Panc1 (cell line): ENCODE data around the gene AMBRA1. TPM values are rescaled to one million over a fixed set of nuclear protein-coding genes. Genes with fewer than 3 reads are reported as not detected.

Experiments used
- ATAC-seq: fragments of 200-7000 bp; cut with Tn5 transposase; 2 replicates; pipeline ENCODE4 v1.9.1; 2020; ENCODE audit warnings: mild to moderate bottlenecking, moderate library complexity
- BruUV-seq: library from RNA; stranded (reverse); fragments of 400-500 nt; replicated peaks from 2 replicates; lab custom pipeline; 2021; lab: Mats Ljungman, UMichigan
- CTCF ChIA-PET: fragments of 300-600 bp; sonication (Branson Sonifier 250); formaldehyde crosslinking; loops from one replicate; lab custom pipeline; 2022; ENCODE audit warnings: antibody characterized with exemption; lab: Charles Lee
- POLR2A ChIA-PET: fragments of 300-600 bp; sonication (Branson Sonifier 250); formaldehyde crosslinking; loops from one replicate; lab custom pipeline; 2022; ENCODE audit warnings: antibody characterized with exemption; lab: Charles Lee
- DNase-seq: peaks from one replicate; pipeline ENCODE4 v3.0.0-alpha.2; 2010; ENCODE audit warnings: low read depth, low spot score
- H3K27ac ChIP-seq: 2 replicates; pipeline ENCODE4 v1.5.1; 2011; ENCODE audit warnings: mild to moderate bottlenecking, low read length, inconsistent platforms
- H3K27me3 ChIP-seq: fragments of 200-500 bp; sonication (Bioruptor generic); 2 replicates; pipeline ENCODE4 v1.6.0; 2014; ENCODE audit warnings: low read length, inconsistent platforms; ENCODE audit not compliant: control insufficient read depth, insufficient read depth
- H3K36me3 ChIP-seq: fragments of 200-500 bp; sonication (Bioruptor generic); 2 replicates; pipeline ENCODE4 v1.5.1; 2014; ENCODE audit warnings: inconsistent platforms, mild to moderate bottlenecking, low read length, moderate library complexity; ENCODE audit not compliant: control insufficient read depth, insufficient read depth
- H3K4me1 ChIP-seq: 2 replicates; pipeline ENCODE4 v1.5.1; 2011; ENCODE audit warnings: inconsistent platforms, mild to moderate bottlenecking, low read length, moderate library complexity; ENCODE audit not compliant: control insufficient read depth, insufficient read depth
- H3K4me3 ChIP-seq, 2 experiments: 2 replicates each; pipeline ENCODE4 v1.5.1; 2011 to 2012; ENCODE audit warnings: low read depth in 2 of 2, low read length in 2 of 2, mild to moderate bottlenecking in 2 of 2, inconsistent platforms in 1 of 2, moderate library complexity in 1 of 2
- H3K9me3 ChIP-seq: fragments of 200-500 bp; sonication (Bioruptor generic); 2 replicates; pipeline ENCODE4 v1.5.1; 2014; ENCODE audit warnings: low read depth, mild to moderate bottlenecking, inconsistent platforms, low read length, moderate library complexity; ENCODE audit not compliant: control insufficient read depth, insufficient read depth
- POLR2AphosphoS5 ChIP-seq: IDR thresholded peaks from 2 replicates; pipeline ENCODE4 v1.6.1; 2012; ENCODE audit warnings: mild to moderate bottlenecking, low read depth, low read length, moderate library complexity
- SIN3A ChIP-seq: IDR thresholded peaks from 2 replicates; pipeline ENCODE4 v1.6.1; 2012; ENCODE audit warnings: low read depth, mild to moderate bottlenecking, low read length, moderate library complexity, borderline replicate concordance; ENCODE audit not compliant: insufficient read depth
- TCF7L2 ChIP-seq: IDR thresholded peaks from 2 replicates; pipeline ENCODE4 v1.6.1; 2011; ENCODE audit warnings: mild to moderate bottlenecking, low read depth, low read length, inconsistent platforms
- in situ Hi-C: cut with HindIII; loops from 2 replicates; pipeline ENCODE4 v1.10.0; 2016; ENCODE audit warnings: low sequenced_read_pairs, low pct_unique_long_range_greater_than_20kb
- intact Hi-C: fragments of 100-400 bp; cut with micrococcal nuclease; formaldehyde crosslinking; loops from one replicate; pipeline ENCODE4 v1.10.0; 2022; ENCODE audit not compliant: unreplicated experiment
- total RNA-seq: library from RNA; stranded (reverse); gene quantifications from one replicate; pipeline ENCODE4 v1.2.1, GENCODE V29; 2021; ENCODE audit not compliant: unreplicated experiment
- TF ChIP-seq, protein P1 (sequence below), 2 experiments: IDR thresholded peaks; 2 replicates each; pipeline ENCODE4 v1.6.1; 2011 to 2012; ENCODE audit warnings: low read depth in 2 of 2, control low read depth in 1 of 2, low read length in 1 of 2, mild to moderate bottlenecking in 1 of 2, moderate library complexity in 1 of 2; ENCODE audit not compliant: insufficient read depth in 1 of 2
- TF ChIP-seq, protein P2 (sequence below): fragments of 450-650 bp; IDR thresholded peaks from 2 replicates; pipeline ENCODE4 v1.5.1; 2017; ENCODE audit warnings: mild to moderate bottlenecking

The AMBRA1 gene
- total RNA-seq, 1 experiment from 2014 or later, result 40.0 TPM

DNA sequence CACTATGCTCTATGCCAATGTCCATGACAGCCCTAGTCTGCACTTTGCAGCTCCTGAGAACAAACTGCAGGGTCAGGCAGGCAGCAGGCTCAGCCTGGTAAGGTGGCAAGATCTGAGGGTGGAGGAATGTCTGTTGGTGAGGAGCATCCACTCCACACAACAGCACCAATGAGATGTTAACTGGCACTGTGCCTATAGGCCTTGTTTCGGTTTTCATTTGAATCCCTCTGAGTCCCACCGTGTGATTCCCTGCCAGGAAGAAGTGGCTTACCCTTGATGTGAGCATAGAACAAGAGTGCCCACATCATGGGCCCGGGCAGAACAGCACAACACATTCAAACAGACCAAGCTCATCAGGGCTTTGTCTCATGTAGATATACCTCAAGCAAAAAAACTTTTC, 158.1 kb downstream of the AMBRA1 start:
- CTCF ChIA-PET, result no interaction called here
- no peak for ATAC-seq

DNA sequence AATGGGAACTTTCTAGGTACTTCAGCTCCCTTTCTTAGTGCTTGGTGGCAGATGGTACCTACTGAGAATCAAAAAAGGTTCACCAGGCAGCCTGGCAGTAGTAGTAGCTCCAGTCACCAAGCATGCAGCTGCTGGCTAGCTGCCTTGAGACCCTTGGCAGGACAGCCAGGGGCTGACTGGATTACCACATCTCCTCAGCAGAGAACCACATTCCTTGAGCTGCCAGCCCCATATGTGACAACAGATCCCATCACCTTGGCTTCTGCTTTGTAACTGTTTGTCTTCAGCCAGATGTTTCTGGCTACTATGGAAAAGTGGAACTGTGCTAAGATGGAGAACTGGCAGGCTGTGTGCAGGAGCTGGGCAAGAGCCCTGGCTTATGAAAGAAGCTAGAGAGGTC, 162.6 kb downstream of the AMBRA1 start:
- in situ Hi-C loops, result no loop called here
- POLR2A ChIA-PET, result no interaction called here
- no TSS peak for BruUV-seq

More for the DNA sequence above, 158.1 kb downstream of the AMBRA1 start:
- no peaks in the 10 kb centered on the region for H3K4me1 ChIP-seq
- intact Hi-C loops (no loop called here), in situ Hi-C loops (no loop called here)
- DNase-seq, result no peak
- TF ChIP-seq TCF7L2, result no peak
- TF ChIP-seq, protein P1, sequence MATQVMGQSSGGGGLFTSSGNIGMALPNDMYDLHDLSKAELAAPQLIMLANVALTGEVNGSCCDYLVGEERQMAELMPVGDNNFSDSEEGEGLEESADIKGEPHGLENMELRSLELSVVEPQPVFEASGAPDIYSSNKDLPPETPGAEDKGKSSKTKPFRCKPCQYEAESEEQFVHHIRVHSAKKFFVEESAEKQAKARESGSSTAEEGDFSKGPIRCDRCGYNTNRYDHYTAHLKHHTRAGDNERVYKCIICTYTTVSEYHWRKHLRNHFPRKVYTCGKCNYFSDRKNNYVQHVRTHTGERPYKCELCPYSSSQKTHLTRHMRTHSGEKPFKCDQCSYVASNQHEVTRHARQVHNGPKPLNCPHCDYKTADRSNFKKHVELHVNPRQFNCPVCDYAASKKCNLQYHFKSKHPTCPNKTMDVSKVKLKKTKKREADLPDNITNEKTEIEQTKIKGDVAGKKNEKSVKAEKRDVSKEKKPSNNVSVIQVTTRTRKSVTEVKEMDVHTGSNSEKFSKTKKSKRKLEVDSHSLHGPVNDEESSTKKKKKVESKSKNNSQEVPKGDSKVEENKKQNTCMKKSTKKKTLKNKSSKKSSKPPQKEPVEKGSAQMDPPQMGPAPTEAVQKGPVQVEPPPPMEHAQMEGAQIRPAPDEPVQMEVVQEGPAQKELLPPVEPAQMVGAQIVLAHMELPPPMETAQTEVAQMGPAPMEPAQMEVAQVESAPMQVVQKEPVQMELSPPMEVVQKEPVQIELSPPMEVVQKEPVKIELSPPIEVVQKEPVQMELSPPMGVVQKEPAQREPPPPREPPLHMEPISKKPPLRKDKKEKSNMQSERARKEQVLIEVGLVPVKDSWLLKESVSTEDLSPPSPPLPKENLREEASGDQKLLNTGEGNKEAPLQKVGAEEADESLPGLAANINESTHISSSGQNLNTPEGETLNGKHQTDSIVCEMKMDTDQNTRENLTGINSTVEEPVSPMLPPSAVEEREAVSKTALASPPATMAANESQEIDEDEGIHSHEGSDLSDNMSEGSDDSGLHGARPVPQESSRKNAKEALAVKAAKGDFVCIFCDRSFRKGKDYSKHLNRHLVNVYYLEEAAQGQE (IDR thresholded peaks at IDR 0.05; ENCODE audit: insufficient read depth in 1 of 2, low read depth in 2 of 2, low read length in 1 of 2), result no peak
- no peak for TF ChIP-seq SIN3A
- TF ChIP-seq POLR2AphosphoS5, result no peak
- TF ChIP-seq, protein P2, sequence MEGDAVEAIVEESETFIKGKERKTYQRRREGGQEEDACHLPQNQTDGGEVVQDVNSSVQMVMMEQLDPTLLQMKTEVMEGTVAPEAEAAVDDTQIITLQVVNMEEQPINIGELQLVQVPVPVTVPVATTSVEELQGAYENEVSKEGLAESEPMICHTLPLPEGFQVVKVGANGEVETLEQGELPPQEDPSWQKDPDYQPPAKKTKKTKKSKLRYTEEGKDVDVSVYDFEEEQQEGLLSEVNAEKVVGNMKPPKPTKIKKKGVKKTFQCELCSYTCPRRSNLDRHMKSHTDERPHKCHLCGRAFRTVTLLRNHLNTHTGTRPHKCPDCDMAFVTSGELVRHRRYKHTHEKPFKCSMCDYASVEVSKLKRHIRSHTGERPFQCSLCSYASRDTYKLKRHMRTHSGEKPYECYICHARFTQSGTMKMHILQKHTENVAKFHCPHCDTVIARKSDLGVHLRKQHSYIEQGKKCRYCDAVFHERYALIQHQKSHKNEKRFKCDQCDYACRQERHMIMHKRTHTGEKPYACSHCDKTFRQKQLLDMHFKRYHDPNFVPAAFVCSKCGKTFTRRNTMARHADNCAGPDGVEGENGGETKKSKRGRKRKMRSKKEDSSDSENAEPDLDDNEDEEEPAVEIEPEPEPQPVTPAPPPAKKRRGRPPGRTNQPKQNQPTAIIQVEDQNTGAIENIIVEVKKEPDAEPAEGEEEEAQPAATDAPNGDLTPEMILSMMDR, result no peak
- no peaks in the 10 kb centered on the region for H3K9me3 ChIP-seq
- H3K4me3 ChIP-seq, result no peak overlapping the region
- H3K27ac ChIP-seq, result no peak overlapping the region
- H3K36me3 ChIP-seq, result peaks cover 7% of the 10 kb centered on the region; the same call in 1 of the 2 replicates
- BruUV-seq, result no TSS peak
- H3K27me3 ChIP-seq, result no peaks in the 10 kb centered on the region
- POLR2A ChIA-PET, result interaction anchor here (0.5 kb wide), 1 partner anchor 176 kb away, joined by 3 read pairs; no protein-coding TSS in a partner anchor

More for the DNA sequence above, 162.6 kb downstream of the AMBRA1 start:
- intact Hi-C loops, result no loop called here
- H3K36me3 ChIP-seq, result peaks cover 9% of the 10 kb centered on the region; the same call in 1 of the 2 replicates
- TF ChIP-seq, protein P1 (IDR thresholded peaks at IDR 0.05; ENCODE audit: insufficient read depth in 1 of 2, low read depth in 2 of 2, low read length in 1 of 2), result no peak
- no peak for TF ChIP-seq SIN3A
- TF ChIP-seq, protein P2, result no peak
- TF ChIP-seq TCF7L2, result no peak
- TF ChIP-seq POLR2AphosphoS5, result no peak
- CTCF ChIA-PET, result interaction anchor here (0.6 to 1.3 kb wide), 2 partner anchors 59 to 72 kb away, joined by 4 to 7 read pairs; no protein-coding TSS in a partner anchor
- H3K27ac ChIP-seq, result no peak overlapping the region
- no peaks in the 10 kb centered on the region for H3K9me3 ChIP-seq
- DNase-seq (no peak), ATAC-seq (no peak)
- no peaks in the 10 kb centered on the region for H3K27me3 ChIP-seq
- H3K4me1 ChIP-seq, result no peaks in the 10 kb centered on the region
- no peak overlapping the region for H3K4me3 ChIP-seq
